ENCODE measurements around the gene PRSS16. TPM values are rescaled to one million over a fixed set of nuclear protein-coding genes. Genes with fewer than 3 reads are reported as not detected.

Gene PRSS16
- total RNA-seq, 1 donor from 2014 or later, result 10.5 TPM

Other genes starting within 250 kb of the PRSS16 start
- 0.10 and 0.14 TPM in 2 replicates for gene POM121L2, start 64.6 kb downstream of the PRSS16 start, total RNA-seq (ENCODE audit: low replicate concordance)
- 4.9 and 8.4 TPM in 2 replicates for gene ZNF391, start 141.1 kb downstream of the PRSS16 start, total RNA-seq (ENCODE audit: low replicate concordance)
- 9.9 and 14.5 TPM in 2 replicates for gene ZNF184, start 225.4 kb downstream of the PRSS16 start, total RNA-seq (ENCODE audit: low replicate concordance)